CD14-positive monocyte (primary cell): ENCODE results near the gene ACKR2. TPM values are rescaled to one million over a fixed set of nuclear protein-coding genes. Genes with fewer than 3 reads are reported as not detected.

Experiments used
- DNase-seq, 3 donors: peaks; one replicate each; pipeline ENCODE4 v3.0.0-alpha.2; 2011 to 2022
- H2AFZ ChIP-seq: 2 replicates; pipeline ENCODE4 v1.6.0; 2012; ENCODE audit warnings: mild to moderate bottlenecking, low read depth, low read length, inconsistent platforms; ENCODE audit not compliant: insufficient read depth, poor library complexity, severe bottlenecking
- H3K27ac ChIP-seq, 2 donors: 1 replicate in 1 of 2; 2 replicates in 1 of 2; pipeline ENCODE4 v1.5.1; 2012 to 2013; ENCODE audit warnings: low read length in 2 of 2, control low read depth in 1 of 2, inconsistent platforms in 1 of 2, low read depth in 1 of 2, mild to moderate bottlenecking in 1 of 2
- H3K27me3 ChIP-seq, 2 donors: one replicate each; pipeline versions ENCODE4 v1.6.0 to v1.6.1; 2011 to 2013; ENCODE audit warnings: low read length in 2 of 2; ENCODE audit not compliant: control insufficient read depth in 2 of 2, insufficient read depth in 2 of 2
- H3K36me3 ChIP-seq, 2 donors: replicated peaks in 1 of 2; 1 replicate in 1 of 2; 2 replicates in 1 of 2; pipeline versions ENCODE4 v1.5.1 to v1.6.1; 2012 to 2013; ENCODE audit warnings: low read length in 2 of 2, control low read depth in 1 of 2, inconsistent platforms in 1 of 2, mild to moderate bottlenecking in 1 of 2; ENCODE audit not compliant: insufficient read depth in 2 of 2, control insufficient read depth in 1 of 2
- H3K4me1 ChIP-seq, 2 donors: 1 replicate in 1 of 2; 2 replicates in 1 of 2; pipeline versions ENCODE4 v1.5.1 to v1.6.1; 2012 to 2013; ENCODE audit warnings: low read length in 2 of 2, control low read depth in 1 of 2, inconsistent platforms in 1 of 2, mild to moderate bottlenecking in 1 of 2, moderate library complexity in 1 of 2; ENCODE audit not compliant: insufficient read depth in 2 of 2, control insufficient read depth in 1 of 2
- H3K4me2 ChIP-seq: replicated peaks from 2 replicates; pipeline ENCODE3; 2012; ENCODE audit warnings: low read length, moderate library complexity, mild to moderate bottlenecking; ENCODE audit not compliant: poor library complexity, severe bottlenecking; ENCODE audit errors: extremely low read depth
- H3K4me3 ChIP-seq, 3 experiments: fragments of 200-600 bp in 1 of 3; sonication (generic) in 1 of 3; replicated peaks in 1 of 3; 1 replicate in 2 of 3; 2 replicates in 1 of 3; pipeline ENCODE4 v1.5.1; 2011 to 2013; ENCODE audit warnings: low read length in 3 of 3, mild to moderate bottlenecking in 3 of 3, control low read depth in 2 of 3, low read depth in 2 of 3, inconsistent platforms in 1 of 3, moderate library complexity in 1 of 3
- H3K79me2 ChIP-seq: 2 replicates; pipeline ENCODE4 v1.6.0; 2012; ENCODE audit warnings: mild to moderate bottlenecking, control low read depth, inconsistent platforms, low read length, moderate library complexity; ENCODE audit not compliant: insufficient read depth
- H3K9ac ChIP-seq: 2 replicates; pipeline ENCODE4 v1.6.0; 2017; ENCODE audit warnings: low read length, mild to moderate bottlenecking; ENCODE audit not compliant: insufficient read depth, poor library complexity, severe bottlenecking
- H3K9me3 ChIP-seq, 2 donors: replicated peaks in 1 of 2; 1 replicate in 1 of 2; 2 replicates in 1 of 2; pipeline versions ENCODE4 v1.5.1 to v1.6.1; 2012 to 2013; ENCODE audit warnings: low read length in 2 of 2, control low read depth in 1 of 2; ENCODE audit not compliant: control insufficient read depth in 1 of 2, insufficient read depth in 1 of 2
- H4K20me1 ChIP-seq: 2 replicates; pipeline ENCODE4 v1.6.0; 2012; ENCODE audit warnings: mild to moderate bottlenecking, low read length, control low read depth, moderate library complexity; ENCODE audit not compliant: insufficient read depth
- H3K27ac Mint-ChIP-seq, 7 donors: one replicate each; pipeline ENCODE4 v1.8.0; 2020; ENCODE audit warnings: mild to moderate bottlenecking in 7 of 7, mixed read lengths in 7 of 7, moderate library complexity in 6 of 7, inconsistent platforms in 2 of 7
- H3K27me3 Mint-ChIP-seq, 3 donors: one replicate each; pipeline ENCODE4 v1.8.0; 2021 to 2022; ENCODE audit warnings: low read depth in 3 of 3, mild to moderate bottlenecking in 3 of 3, mixed read lengths in 3 of 3, moderate library complexity in 3 of 3, inconsistent platforms in 1 of 3
- H3K36me3 Mint-ChIP-seq, 2 donors: one replicate each; pipeline ENCODE4 v1.8.0; 2020; ENCODE audit warnings: mixed read lengths in 2 of 2, inconsistent platforms in 1 of 2, mild to moderate bottlenecking in 1 of 2
- H3K4me1 Mint-ChIP-seq: one replicate; pipeline ENCODE4 v1.8.0; 2020; ENCODE audit warnings: mild to moderate bottlenecking, mixed read lengths
- H3K4me3 Mint-ChIP-seq, 2 donors: one replicate each; pipeline ENCODE4 v1.8.0; 2020; ENCODE audit warnings: mild to moderate bottlenecking in 2 of 2, mixed read lengths in 2 of 2, moderate library complexity in 1 of 2
- H3K9me3 Mint-ChIP-seq, 7 donors: one replicate each; pipeline ENCODE4 v1.8.0; 2020 to 2022; ENCODE audit warnings: mixed read lengths in 7 of 7, mild to moderate bottlenecking in 6 of 7, moderate library complexity in 6 of 7, inconsistent platforms in 2 of 7
- CTCF ChIP-seq: fragments of 200-600 bp; IDR thresholded peaks from one replicate; pipeline ENCODE4 v1.8.0; 2022; ENCODE audit warnings: antibody characterized with exemption, mild to moderate bottlenecking
- WGBS: methylation state at CpG from one replicate; pipeline ENCODE4 v1.1.5; 2013; ENCODE audit warnings: missing lambda C conversion rate; ENCODE audit not compliant: insufficient coverage; 5-methylcytosine and 5-hydroxymethylcytosine counted together
- intact Hi-C, 2 donors: fragments of 100-400 bp; cut with micrococcal nuclease; formaldehyde crosslinking; loops; one replicate each; pipeline versions ENCODE4 v1.15.0 to v1.15.1; 2023
- polyA plus RNA-seq, 3 donors: library from polyadenylated mRNA; depleted of rRNA in 1 of 3; unstranded in 2 of 3; stranded (reverse) in 1 of 3; fragments of 300-500 nt in 2 of 3; fragments of >200 nt in 1 of 3; fragmentation: Illumina TruSeq in 2 of 3; gene quantifications; 1 replicate in 2 of 3; 2 replicates in 1 of 3; pipeline ENCODE4 v1.2.3, GENCODE V29; 2012 to 2021

ACKR2 gene
- polyA plus RNA-seq, 3 donors: 0.49 TPM; not detected in 2

- H3K27me3 Mint-ChIP-seq: peaks cover 3 to 6% (median 4%) of the 10 kb centered on the region in 3 donors
- no peak overlapping the region for H3K4me3 Mint-ChIP-seq
- intact Hi-C loops: no loop called here
- Histone ChIP-seq H3K9ac (no peak overlapping the region), H3K4me3 (no peak overlapping the region), H3K4me2 (no peak overlapping the region), H4K20me1 (no peaks in the 10 kb centered on the region), H3K27me3 (no peaks in the 10 kb centered on the region), H3K9me3 (no peaks in the 10 kb centered on the region), H2AFZ (no peak overlapping the region), H3K4me1 (no peaks in the 10 kb centered on the region), H3K36me3 (no peaks in the 10 kb centered on the region), H3K79me2 (no peaks in the 10 kb centered on the region), H3K27ac (no peak overlapping the region)
- H3K4me1 Mint-ChIP-seq: no peaks in the 10 kb centered on the region
- DNase-seq: no peak
- WGBS: no CpG with 5 or more reads among the region's 9 CpGs
- peaks cover 0 to 2% (median 0%) of the 10 kb centered on the region in 7 donors for H3K9me3 Mint-ChIP-seq
- no peak overlapping the region for H3K27ac Mint-ChIP-seq
- no peaks in the 10 kb centered on the region for H3K36me3 Mint-ChIP-seq
- TF ChIP-seq CTCF: no peak
Measured at GRCh38 chr3:42873221-42873982, 64.2 kb downstream of the ACKR2 start.

DNA sequence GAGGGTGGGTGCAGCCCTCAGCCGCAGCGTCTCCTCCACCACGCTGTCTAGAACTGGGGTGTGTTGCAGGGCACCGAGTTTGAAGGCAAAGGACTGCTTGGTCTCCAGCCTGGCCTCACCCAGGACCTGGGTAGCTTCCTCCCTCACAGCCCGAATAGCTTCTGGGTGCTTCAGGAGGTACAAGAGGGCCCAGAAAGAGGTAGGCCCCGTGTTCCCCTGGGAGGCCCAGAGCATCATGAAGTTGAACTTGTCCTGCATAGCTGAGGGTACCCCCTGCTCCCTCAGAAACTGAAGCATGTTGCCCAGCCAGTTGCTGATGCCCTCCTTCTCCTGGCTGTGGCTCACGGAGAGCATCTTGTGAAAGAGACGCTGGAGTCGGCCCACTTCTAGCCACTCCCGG lies 65.5 kb downstream of the ACKR2 start:
- Mint-ChIP-seq H3K27me3 (peaks cover 3 to 8% (median 5%) of the 10 kb centered on the region in 3 donors), H3K36me3 (no peaks in the 10 kb centered on the region), H3K27ac (no peak overlapping the region), H3K9me3 (peaks cover 0 to 2% (median 0%) of the 10 kb centered on the region in 7 donors), H3K4me1 (no peaks in the 10 kb centered on the region), H3K4me3 (no peak overlapping the region)
- Histone ChIP-seq H3K79me2 (no peaks in the 10 kb centered on the region), H2AFZ (no peak overlapping the region), H3K27me3 (no peaks in the 10 kb centered on the region), H4K20me1 (no peaks in the 10 kb centered on the region), H3K9ac (no peak overlapping the region), H3K4me1 (no peaks in the 10 kb centered on the region), H3K9me3 (no peaks in the 10 kb centered on the region), H3K36me3 (no peaks in the 10 kb centered on the region), H3K27ac (no peak overlapping the region), H3K4me3 (no peak overlapping the region), H3K4me2 (no peak overlapping the region)
- no peak for DNase-seq
- no peak for TF ChIP-seq CTCF
- WGBS: 93% methylated on average over 10 of the region's 10 CpGs
- intact Hi-C loops: no loop called here
